ENCODE measurements around the gene UTS2R. TPM values are rescaled to one million over a fixed set of nuclear protein-coding genes. Genes with fewer than 3 reads are reported as not detected.

The UTS2R gene
- total RNA-seq, 1 donor from 2014 or later = not detected

GRCh38 chr17:82388223-82388921 lies 16.8 kb downstream of the UTS2R start:
- no peak for DNase-seq (ENCODE audit: low spot score)

- DNase-seq (ENCODE audit: low spot score) = no peak
These were observed 17.3 kb downstream of the UTS2R start for GRCh38 chr17:82388922-82389283.

- no peak for DNase-seq (ENCODE audit: low spot score)
These were observed 17.8 kb downstream of the UTS2R start for GRCh38 chr17:82389379-82389778.

GRCh38 chr17:82390015-82390859 lies 18.7 kb downstream of the UTS2R start:
- DNase-seq (ENCODE audit: low spot score) = no peak

GRCh38 chr17:82390860-82391435 lies 19.4 kb downstream of the UTS2R start:
- DNase-seq (ENCODE audit: low spot score) = no peak

GRCh38 chr17:82391496-82392066 lies 20.0 kb downstream of the UTS2R start:
- no peak for DNase-seq (ENCODE audit: low spot score)

GRCh38 chr17:82392209-82392920 lies 20.8 kb downstream of the UTS2R start:
- DNase-seq (ENCODE audit: low spot score) = no peak

- no peak for DNase-seq (ENCODE audit: low spot score)
These were observed 21.4 kb downstream of the UTS2R start for GRCh38 chr17:82392941-82393340.

- no peak for DNase-seq (ENCODE audit: low spot score)
These were observed 22.7 kb downstream of the UTS2R start for GRCh38 chr17:82394278-82394677.

GRCh38 chr17:82396601-82397435 lies 25.3 kb downstream of the UTS2R start:
- DNase-seq (ENCODE audit: low spot score) = no peak

GRCh38 chr17:82397449-82398335 lies 26.1 kb downstream of the UTS2R start:
- DNase-seq (ENCODE audit: low spot score) = no peak

- DNase-seq (ENCODE audit: low spot score) = no peak
These were observed 27.5 kb downstream of the UTS2R start for GRCh38 chr17:82399041-82399441.

- no peak for DNase-seq (ENCODE audit: low spot score)
These were observed 28.1 kb downstream of the UTS2R start for GRCh38 chr17:82399601-82400101.

- no peak for DNase-seq (ENCODE audit: low spot score)
These were observed 28.6 kb downstream of the UTS2R start for GRCh38 chr17:82400206-82400605.

- no peak for DNase-seq (ENCODE audit: low spot score)
These were observed 29.3 kb downstream of the UTS2R start for GRCh38 chr17:82400830-82401229.

GRCh38 chr17:82402865-82403264 lies 31.3 kb downstream of the UTS2R start:
- no peak for DNase-seq (ENCODE audit: low spot score)

GRCh38 chr17:82403662-82404660 lies 32.4 kb downstream of the UTS2R start:
- no peak for DNase-seq (ENCODE audit: low spot score)

- no peak for DNase-seq (ENCODE audit: low spot score)
These were observed 33.5 kb downstream of the UTS2R start for GRCh38 chr17:82405051-82405450.
